ENCODE results near the gene TBC1D23.
A peak's percentile ranks its signal among the peaks of the same experiment; 100 is the strongest.
"Not testable (repeated sequence)": the region's sequence is repeated elsewhere in the genome, so short reads cannot be mapped to it uniquely, and the experiment has no call there.

TBC1D23 gene

DNA sequence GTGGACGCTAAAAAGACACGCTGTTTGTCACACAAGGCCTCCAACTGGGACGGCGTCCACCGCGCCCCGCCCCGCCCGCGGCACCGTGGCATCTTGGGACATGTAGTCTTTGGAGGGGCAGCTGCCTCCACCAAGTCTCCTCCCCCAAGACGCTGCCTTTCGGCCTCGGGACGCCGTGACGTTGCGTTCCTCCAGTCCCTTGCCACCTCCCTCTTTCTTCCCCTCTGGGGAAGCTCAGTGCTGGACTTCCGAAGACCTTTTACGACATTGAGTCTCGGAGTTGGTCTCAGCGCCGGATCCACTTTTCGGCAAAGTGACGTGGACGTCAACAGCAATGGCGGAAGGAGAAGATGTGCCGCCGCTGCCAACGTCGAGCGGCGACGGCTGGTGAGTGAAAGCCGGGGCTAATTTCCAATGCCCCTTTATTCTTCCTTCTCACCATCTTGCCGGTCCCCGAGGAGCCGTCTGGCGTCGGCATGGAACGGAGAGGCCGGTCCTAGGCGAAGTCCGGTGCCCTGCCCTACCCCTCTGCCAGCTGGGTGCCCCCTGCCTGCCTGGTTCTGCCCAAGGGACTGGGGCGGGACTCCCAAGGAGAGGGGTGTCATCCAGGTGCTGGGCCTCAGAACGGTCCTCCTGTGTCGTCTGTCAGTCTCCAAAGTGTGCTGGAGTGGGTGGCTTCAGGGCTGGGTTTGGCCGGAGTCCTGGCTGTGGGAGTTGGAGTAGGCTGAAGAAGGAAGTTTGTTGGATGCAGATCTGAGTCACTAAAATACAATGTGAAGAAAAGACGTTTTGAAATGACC lies at the start of gene TBC1D23:
TBC1D23 (plus strand) TSS at position 308 of the 800 bp plus-strand sequence; CDS start at position 335, 27 bp downstream.
- DNase-seq: peak; percentile 98

GRCh38 chr3:100213891-100214573 lies 46.8 kb upstream of the TBC1D23 start:
- DNase-seq: no peak

DNA sequence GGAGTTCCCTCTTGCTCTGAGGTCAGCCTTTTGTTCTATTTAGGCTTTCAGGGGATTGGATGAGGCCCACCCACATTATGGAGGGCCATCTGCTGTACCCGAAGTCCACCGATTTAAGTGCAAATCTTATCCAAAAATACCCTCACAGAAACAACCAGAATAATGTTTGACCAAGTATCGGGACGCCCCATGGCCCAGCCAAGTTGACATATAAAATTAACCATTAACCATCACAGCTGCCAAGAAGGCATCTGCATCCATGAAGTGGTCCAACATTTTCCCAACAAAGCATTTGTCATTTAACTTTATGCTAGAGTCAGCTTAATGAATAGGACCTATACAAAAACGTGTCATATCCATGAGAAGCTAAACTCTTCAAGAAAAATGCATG lies 46.2 kb upstream of the TBC1D23 start:
- DNase-seq: no peak

GRCh38 chr3:100216713-100217112 lies 44.1 kb upstream of the TBC1D23 start:
- no peak for DNase-seq

- no peak for DNase-seq
These were observed 39.6 kb upstream of the TBC1D23 start for GRCh38 chr3:100221159-100221558.

- DNase-seq: no peak
These were observed 35.6 kb upstream of the TBC1D23 start for GRCh38 chr3:100225193-100225592.

DNA sequence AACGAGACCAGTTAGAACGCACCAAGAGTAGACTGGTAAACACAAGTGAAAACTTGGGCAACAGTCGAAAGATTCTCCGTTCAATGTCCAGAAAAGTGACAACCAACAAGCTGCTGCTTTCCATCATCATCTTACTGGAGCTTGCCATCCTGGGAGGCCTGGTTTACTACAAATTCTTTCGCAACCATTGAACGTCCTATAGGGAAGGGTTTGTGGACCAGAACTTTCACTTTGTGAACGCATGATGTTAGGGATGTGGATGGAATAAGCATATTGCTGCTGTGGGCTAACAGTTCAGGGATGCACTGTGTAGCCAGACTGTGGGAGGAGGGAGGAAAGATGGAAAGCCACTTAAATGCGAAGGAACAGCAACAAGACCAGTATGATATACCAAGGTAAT lies 34.9 kb upstream of the TBC1D23 start:
- DNase-seq: no peak

DNA sequence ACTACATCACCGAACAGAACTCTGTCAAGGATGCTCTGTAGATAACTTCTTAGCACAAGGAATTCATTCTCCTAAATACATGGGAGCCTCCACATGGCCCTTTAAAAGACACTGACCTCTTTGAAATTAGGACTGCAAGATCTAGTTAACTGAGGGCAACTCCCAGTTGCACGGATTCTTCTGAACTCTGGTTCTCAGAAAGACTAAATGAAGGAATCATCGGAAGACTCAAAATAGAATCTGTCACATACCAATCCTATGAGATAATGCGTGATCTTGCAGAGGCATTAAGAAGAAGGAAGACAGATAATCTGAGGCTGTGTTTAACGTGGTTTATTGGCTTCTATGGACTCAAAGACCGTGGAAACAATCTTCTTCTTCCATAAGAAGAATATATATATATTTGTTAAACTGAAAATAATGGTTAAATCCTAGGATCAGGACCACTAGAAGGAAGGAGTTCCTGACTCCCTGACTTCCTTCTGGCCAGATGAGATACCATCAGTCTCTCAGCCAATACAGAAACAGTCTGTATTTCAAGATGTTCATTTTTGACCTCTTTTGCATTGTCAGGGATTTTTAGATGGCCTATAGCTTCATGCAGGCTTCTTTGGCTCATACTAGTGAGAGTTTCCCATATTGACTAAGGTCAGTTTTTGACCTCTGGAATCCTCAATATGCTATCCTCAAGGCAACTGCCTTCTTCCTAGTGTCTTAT lies 33.9 kb upstream of the TBC1D23 start:
- DNase-seq: no peak

- no peak for DNase-seq
These were observed 33.3 kb upstream of the TBC1D23 start for GRCh38 chr3:100227511-100227921.

GRCh38 chr3:100228247-100228646 lies 32.5 kb upstream of the TBC1D23 start:
- DNase-seq: no peak

DNA sequence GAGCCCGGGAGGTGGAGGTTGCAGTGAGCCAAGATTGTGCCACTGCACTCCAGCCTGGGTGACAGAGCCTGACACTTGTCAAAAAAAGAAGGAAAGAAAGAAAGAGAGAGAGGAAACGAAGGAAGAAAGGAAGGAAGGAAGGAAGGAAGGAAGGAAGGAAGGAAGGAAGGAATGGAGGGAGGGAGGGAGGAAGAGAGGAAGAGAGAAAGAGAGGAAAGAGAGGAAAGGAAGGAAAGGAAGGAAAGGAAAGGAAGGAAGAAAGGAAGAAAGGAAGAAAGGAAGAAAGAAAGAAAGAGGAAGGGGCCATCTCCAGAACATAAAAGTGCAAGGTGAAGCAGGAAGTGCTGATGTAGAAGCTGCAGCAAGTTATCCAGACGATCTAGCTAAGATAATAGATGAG lies 31.6 kb upstream of the TBC1D23 start:
- not testable (repeated sequence) for DNase-seq

DNA sequence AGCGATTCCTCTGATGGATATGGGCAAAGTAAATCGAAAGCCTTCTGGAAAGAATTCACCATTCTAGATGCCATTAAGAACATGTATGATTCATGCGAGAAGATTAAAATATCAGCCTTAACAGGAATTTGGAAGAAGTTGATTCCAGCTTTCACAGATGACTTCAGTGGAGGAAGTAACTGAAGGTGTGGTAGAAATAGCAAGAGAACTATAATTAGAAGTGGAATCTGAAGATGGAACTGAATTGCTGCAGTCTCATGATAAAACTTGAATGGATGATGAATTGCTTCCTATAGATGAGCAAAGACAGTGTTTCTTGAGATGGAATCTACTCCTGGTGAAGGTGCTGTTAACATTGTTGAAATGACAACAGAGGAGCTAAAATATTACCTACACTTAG lies 30.1 kb upstream of the TBC1D23 start:
- no peak for DNase-seq

DNA sequence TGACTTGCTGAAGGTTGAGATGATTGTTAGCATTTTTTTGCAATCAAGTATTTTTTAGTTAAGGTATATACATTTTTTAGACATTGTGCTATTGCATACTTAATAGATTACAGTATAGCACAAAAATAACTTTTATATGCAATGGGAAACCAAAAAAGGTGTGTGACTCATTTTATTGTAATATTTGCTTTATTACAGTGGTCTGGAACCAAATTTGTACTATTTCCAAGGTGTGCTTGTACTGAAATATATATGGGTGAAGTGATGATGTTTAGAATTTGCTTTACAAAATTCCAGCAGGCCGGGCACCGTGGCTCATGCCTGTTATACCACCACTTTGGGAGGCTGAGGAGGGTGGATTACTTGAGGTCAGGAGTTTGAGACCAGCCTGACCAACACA lies 29.1 kb upstream of the TBC1D23 start:
- DNase-seq: no peak

DNA sequence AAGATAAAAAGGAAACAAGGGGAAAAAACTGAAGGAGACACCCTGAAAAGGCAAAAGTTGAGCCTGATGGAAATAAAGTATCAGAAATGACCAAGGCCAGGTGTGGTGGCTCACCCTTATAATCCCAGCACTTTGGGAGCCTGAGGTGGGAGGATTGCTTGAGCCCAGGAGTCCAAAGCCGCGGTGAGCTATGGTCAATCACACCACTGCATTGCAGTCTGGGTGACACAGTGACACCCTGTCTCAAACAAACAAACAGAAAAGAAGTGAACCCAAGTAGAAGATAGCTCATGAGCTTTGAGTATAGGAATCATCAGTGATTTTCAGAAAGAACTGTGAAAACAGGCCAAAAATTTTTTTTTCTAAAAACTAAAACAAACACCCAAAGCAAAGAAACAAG lies 26.4 kb upstream of the TBC1D23 start:
- no peak for DNase-seq

DNA sequence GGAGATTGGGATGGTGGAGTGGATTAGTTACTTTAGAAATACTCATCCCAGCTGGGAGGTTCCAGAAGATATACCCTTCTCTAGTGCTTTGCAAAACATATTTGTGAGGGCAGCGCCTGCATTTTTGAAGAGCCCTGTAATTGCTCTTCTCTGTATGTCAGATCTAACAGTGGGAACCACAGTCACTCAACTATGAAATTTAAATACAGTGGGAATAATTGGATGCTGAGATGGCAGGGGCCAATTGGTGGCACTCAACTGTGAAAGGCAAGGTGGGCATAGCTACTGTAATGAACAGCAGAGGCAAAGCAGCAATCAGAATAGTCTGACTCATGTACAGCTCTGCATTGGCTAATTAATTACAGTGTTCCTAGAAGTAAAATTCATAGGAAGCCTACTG lies 22.2 kb upstream of the TBC1D23 start:
- no peak for DNase-seq

- DNase-seq: not testable (repeated sequence)
These were observed 18.3 kb upstream of the TBC1D23 start for GRCh38 chr3:100242471-100242870.

DNA sequence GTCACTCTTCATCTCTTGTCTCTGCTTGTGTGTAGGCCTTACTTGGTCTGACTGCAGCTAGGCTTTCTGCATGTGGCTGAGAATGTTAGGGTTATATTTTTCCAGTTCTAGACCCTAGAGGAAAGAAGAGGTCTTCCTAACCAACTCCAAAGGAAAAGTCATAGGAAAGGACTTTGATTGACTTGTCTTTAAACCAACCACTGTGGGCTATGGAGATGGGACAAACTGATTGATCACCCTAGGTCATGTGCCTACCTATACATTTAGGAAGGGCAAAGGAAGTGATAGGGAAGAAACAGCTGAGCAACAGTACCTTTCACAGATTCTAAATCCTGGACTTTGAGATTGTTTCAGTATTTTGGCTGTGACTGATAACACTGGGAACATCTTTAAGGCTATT lies 16.5 kb upstream of the TBC1D23 start:
- no peak for DNase-seq

DNA sequence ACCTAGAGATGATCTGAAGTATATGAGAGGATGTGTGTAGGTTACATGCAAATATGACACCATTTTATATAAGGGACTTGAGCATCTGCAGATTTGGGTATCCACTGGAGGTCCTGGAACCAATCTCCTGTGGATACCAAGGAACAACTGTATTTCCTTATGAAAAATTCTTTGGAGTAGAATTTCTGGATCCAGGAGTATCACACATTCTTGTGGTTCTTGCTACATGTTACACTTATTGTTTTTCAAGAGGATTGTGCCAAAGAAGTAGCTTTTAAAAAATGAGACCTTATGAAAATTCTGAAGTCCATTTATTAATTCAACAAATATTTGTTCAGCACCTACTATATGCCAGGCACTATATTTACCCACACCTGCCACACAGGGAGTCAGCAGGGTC lies 15.7 kb upstream of the TBC1D23 start:
- no peak for DNase-seq

DNA sequence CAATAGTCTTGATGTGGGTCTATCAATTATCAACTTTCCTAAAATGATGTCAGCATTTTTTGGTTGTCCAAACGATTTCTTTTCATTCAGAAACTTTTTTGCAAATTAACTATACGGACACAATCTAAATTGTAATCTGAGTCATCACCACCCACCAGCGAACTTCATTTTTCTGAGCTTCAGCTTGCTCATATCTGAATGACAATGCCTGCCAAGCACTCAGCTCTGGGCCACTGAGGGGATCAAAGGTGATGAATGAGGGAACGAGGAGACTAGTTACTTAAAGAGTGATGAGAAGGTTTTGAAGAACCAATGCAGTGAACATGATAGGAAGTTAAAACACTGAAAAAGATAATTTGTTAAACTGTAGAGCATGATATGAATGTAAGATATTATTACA lies 14.9 kb upstream of the TBC1D23 start:
- DNase-seq: no peak

GRCh38 chr3:100246999-100247398 lies 13.8 kb upstream of the TBC1D23 start:
- no peak for DNase-seq

GRCh38 chr3:100252001-100252400 lies 8.8 kb upstream of the TBC1D23 start:
- DNase-seq: no peak

GRCh38 chr3:100254168-100254777 lies 6.5 kb upstream of the TBC1D23 start:
- peak; percentile 13 for DNase-seq

- DNase-seq: no peak
These were observed 4.1 kb upstream of the TBC1D23 start for GRCh38 chr3:100256731-100257151.

Data from NK-92 treated with Interleukin-12 subunit alpha and Interleukin-12 subunit beta, amount 100 ng/mL, for 24 hours (cell line).